Loucy (cell line): Measurements from ENCODE around the gene NHS.

Source experiments
- H2AFZ ChIP-seq: fragments of 200-600 bp; sonication (generic); 2 replicates; pipeline ENCODE4 v1.6.0; 2016; ENCODE audit warnings: antibody characterized with exemption, mild to moderate bottlenecking, low read length, moderate library complexity
- H3F3A ChIP-seq: fragments of 200-600 bp; 2 replicates; pipeline ENCODE4 v1.6.0; 2016; ENCODE audit warnings: antibody characterized with exemption, low read depth, mild to moderate bottlenecking
- H3K27me3 ChIP-seq: fragments of 200-600 bp; sonication (generic); 2 replicates; pipeline ENCODE4 v1.6.1; 2014; ENCODE audit warnings: low read length, mild to moderate bottlenecking; ENCODE audit not compliant: insufficient read depth, poor library complexity, severe bottlenecking
- H3K36me3 ChIP-seq: fragments of 200-600 bp; sonication (generic); 2 replicates; pipeline ENCODE4 v1.6.1; 2016; ENCODE audit warnings: low read length; ENCODE audit not compliant: insufficient read depth
- H3K4me1 ChIP-seq: fragments of 200-600 bp; sonication (generic); 2 replicates; pipeline ENCODE4 v1.5.1; 2014; ENCODE audit warnings: low read length, mild to moderate bottlenecking; ENCODE audit not compliant: insufficient read depth, poor library complexity, severe bottlenecking
- H3K4me2 ChIP-seq: fragments of 200-600 bp; sonication (generic); 2 replicates; pipeline ENCODE4 v1.6.0; 2014; ENCODE audit warnings: antibody characterized with exemption, low read length, low read depth, mild to moderate bottlenecking; ENCODE audit not compliant: poor library complexity, severe bottlenecking
- H3K4me3 ChIP-seq: fragments of 200-600 bp; sonication (generic); 2 replicates; pipeline ENCODE4 v1.5.1; 2014; ENCODE audit warnings: low read length, mild to moderate bottlenecking, mixed read lengths; ENCODE audit not compliant: poor library complexity, severe bottlenecking
- H3K79me2 ChIP-seq: fragments of 200-600 bp; sonication (generic); 2 replicates; pipeline ENCODE4 v1.6.1; 2014; ENCODE audit warnings: low read length; ENCODE audit not compliant: insufficient read depth
- H3K9ac ChIP-seq: fragments of 200-600 bp; sonication (generic); 2 replicates; pipeline ENCODE4 v1.6.0; 2014; ENCODE audit warnings: mild to moderate bottlenecking, low read depth, low read length, moderate library complexity; ENCODE audit not compliant: poor library complexity, severe bottlenecking
- H3K9me2 ChIP-seq: fragments of 200-600 bp; sonication (generic); replicated peaks from 2 replicates; pipeline ENCODE4 v1.6.1; 2016; ENCODE audit warnings: low read depth, low read length, mixed read lengths
- H3K9me3 ChIP-seq: fragments of 200-600 bp; sonication (generic); 2 replicates; pipeline ENCODE4 v1.6.1; 2014; ENCODE audit warnings: mild to moderate bottlenecking, antibody characterized with exemption, low read length, low read depth; ENCODE audit not compliant: insufficient read depth
- H4K20me1 ChIP-seq: fragments of 200-600 bp; sonication (generic); 2 replicates; pipeline ENCODE4 v1.6.0; 2014; ENCODE audit warnings: antibody characterized with exemption, low read length, mild to moderate bottlenecking; ENCODE audit not compliant: insufficient read depth, poor library complexity, severe bottlenecking
- CTCF ChIP-seq: fragments of 200-600 bp; sonication (generic); conservative IDR thresholded peaks from 2 replicates; pipeline ENCODE4 v1.5.1; 2014; ENCODE audit warnings: mild to moderate bottlenecking, antibody characterized with exemption, low read length
- EZH2phosphoT487 ChIP-seq: fragments of 200-600 bp; IDR thresholded peaks from 2 replicates; pipeline ENCODE4 v1.6.1; 2018; ENCODE audit warnings: antibody characterized with exemption, mild to moderate bottlenecking, moderate library complexity, borderline replicate concordance

Gene NHS

GRCh38 chrX:17682259-17682658 is 307.3 kb downstream of the NHS start:
- H3K36me3 ChIP-seq: no peaks in the 10 kb centered on the region
- no peak overlapping the region for H2AFZ ChIP-seq
- H3F3A ChIP-seq: no peaks in the 10 kb centered on the region
- no peaks in the 10 kb centered on the region for H4K20me1 ChIP-seq
- no peaks in the 10 kb centered on the region for H3K79me2 ChIP-seq
- TF ChIP-seq EZH2phosphoT487: no peak
- no peak for TF ChIP-seq CTCF
- no peak overlapping the region for H3K4me2 ChIP-seq
- no peak overlapping the region for H3K9ac ChIP-seq
- H3K4me1 ChIP-seq: no peaks in the 10 kb centered on the region
- no peak overlapping the region for H3K4me3 ChIP-seq
- no peaks in the 10 kb centered on the region for H3K9me2 ChIP-seq
- no peaks in the 10 kb centered on the region for H3K27me3 ChIP-seq
- H3K9me3 ChIP-seq: no peaks in the 10 kb centered on the region

DNA sequence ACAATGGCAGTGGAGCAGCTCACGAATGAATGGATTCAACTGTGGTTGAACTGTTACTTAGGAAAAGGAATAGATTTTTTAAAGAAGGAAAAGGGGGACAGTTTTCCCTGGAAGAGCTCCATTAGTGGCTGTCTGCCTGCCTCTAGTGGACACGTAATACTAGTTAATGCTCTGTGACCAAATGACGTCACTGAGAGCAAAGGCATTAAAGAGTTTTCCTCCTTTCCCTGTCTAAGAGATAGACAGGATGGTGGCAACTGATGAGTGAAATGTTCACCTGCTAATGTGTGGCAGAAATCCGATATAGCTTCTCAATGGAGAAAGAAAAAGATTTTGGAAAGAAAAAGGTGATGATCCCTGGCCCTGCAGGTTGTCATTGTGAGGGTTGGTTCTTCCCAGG is 310.0 kb downstream of the NHS start:
- Histone ChIP-seq H3K9ac (no peak overlapping the region), H3K4me2 (no peak overlapping the region), H3K4me1 (no peaks in the 10 kb centered on the region), H3K36me3 (no peaks in the 10 kb centered on the region), H3K9me3 (no peaks in the 10 kb centered on the region), H2AFZ (no peak overlapping the region), H3K9me2 (no peaks in the 10 kb centered on the region), H3F3A (no peaks in the 10 kb centered on the region), H3K79me2 (no peaks in the 10 kb centered on the region), H4K20me1 (no peaks in the 10 kb centered on the region), H3K27me3 (no peaks in the 10 kb centered on the region), H3K4me3 (no peak overlapping the region)
- TF ChIP-seq CTCF (no peak), EZH2phosphoT487 (no peak)

- no peaks in the 10 kb centered on the region for H3K36me3 ChIP-seq
- H3K9me2 ChIP-seq: no peaks in the 10 kb centered on the region
- H3K4me2 ChIP-seq: no peak overlapping the region
- H3K4me3 ChIP-seq: no peak overlapping the region
- H3F3A ChIP-seq: no peaks in the 10 kb centered on the region
- H3K79me2 ChIP-seq: no peaks in the 10 kb centered on the region
- H3K4me1 ChIP-seq: no peaks in the 10 kb centered on the region
- no peak overlapping the region for H2AFZ ChIP-seq
- H3K27me3 ChIP-seq: no peaks in the 10 kb centered on the region
- no peaks in the 10 kb centered on the region for H3K9me3 ChIP-seq
- H3K9ac ChIP-seq: no peak overlapping the region
- TF ChIP-seq EZH2phosphoT487 (no peak), CTCF (no peak)
- H4K20me1 ChIP-seq: no peaks in the 10 kb centered on the region
Observed at GRCh38 chrX:17687648-17688047, 312.6 kb downstream of the NHS start.
